ENCODE data around the gene CHST15.

DNA sequence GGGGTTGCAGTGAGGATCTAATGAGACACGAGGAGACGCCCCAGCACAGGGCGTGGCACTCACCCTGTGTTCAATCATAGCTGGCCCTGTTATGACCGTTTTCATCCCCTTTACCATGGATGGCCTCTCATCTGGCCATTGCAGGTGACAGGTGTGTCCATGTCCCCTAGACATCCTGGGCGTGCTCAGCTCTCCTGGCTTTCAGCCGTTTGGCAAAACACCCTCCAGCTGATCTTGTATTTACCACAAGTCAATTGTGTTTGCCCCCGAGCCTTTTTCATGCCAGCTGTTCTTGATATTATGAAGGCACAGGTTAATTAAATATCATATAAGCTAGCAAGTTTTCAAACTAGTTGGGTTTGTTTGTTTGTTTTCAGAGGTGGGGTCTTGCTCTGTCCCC, 97.1 kb downstream of the CHST15 start:
- TF ChIP-seq, protein P1, sequence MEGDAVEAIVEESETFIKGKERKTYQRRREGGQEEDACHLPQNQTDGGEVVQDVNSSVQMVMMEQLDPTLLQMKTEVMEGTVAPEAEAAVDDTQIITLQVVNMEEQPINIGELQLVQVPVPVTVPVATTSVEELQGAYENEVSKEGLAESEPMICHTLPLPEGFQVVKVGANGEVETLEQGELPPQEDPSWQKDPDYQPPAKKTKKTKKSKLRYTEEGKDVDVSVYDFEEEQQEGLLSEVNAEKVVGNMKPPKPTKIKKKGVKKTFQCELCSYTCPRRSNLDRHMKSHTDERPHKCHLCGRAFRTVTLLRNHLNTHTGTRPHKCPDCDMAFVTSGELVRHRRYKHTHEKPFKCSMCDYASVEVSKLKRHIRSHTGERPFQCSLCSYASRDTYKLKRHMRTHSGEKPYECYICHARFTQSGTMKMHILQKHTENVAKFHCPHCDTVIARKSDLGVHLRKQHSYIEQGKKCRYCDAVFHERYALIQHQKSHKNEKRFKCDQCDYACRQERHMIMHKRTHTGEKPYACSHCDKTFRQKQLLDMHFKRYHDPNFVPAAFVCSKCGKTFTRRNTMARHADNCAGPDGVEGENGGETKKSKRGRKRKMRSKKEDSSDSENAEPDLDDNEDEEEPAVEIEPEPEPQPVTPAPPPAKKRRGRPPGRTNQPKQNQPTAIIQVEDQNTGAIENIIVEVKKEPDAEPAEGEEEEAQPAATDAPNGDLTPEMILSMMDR (IDR thresholded peaks at IDR 0.05), result no peak
- no peak for TF ChIP-seq POLR2A (IDR thresholded peaks at IDR 0.05)
